COLO668 (cell line): ENCODE results near the gene SERPING1.

Experiments
- DNase-seq: peaks from one replicate; lab custom pipeline; 2025; ENCODE audit not compliant: unreplicated experiment; lab: John Stamatoyannopoulos, UW

Gene SERPING1

GRCh38 chr11:57597916-57598830 is 688 bp downstream of the SERPING1 start:
- no peak for DNase-seq

DNA sequence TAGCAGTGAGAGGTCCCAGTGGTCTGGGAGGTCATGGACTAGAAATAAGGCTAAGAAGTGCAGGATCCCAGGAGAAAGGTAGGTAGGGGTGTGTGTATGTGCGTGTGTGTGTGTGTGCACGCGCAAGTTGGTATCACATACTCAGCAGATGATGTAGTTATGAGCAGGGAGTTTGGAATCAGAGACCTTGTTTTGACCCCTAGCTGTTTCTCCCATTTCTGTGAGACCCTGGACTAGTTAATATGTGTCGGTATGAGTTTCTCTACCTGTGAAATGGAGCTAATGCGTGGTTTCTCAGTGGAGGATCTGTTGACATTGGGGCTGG is 1.3 kb downstream of the SERPING1 start:
- DNase-seq = no peak

DNA sequence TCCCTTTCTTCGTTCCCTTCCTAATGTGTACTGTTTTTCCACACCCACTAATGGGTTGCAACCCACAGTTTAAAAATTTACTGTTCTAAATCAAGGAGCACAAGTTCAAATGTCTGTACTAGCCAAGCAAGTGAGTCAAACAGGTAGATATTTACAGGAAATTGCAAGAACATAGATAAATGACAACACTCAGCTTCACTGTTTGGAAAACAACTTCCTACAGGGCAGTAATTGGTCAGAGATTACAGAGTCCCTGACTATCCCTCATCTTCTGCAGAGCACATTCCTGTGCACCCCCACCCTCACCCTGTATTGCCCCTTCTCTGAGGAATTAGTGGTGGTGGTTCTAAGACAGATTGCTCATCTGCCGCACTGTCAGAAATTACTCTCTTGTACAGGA is 1.9 kb downstream of the SERPING1 start:
- no peak for DNase-seq

DNA sequence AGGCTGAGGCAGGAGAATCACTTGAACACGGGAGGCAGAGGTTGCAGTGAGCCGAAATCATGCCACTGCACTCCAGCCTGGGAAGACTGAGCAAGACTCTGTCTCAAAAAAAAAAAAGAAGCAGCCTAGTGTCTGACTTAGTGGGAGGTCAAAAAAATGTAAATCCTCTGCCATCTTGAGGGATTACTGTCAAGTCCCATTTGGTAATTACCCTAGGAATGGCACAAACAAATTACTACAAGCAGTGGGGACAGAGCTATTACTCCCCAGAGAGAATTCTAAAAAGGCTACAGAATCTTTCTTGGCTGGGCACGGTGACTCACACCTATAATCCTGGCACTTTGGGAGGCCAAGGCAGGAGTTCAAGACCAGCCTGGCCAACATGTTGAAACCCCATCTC is 3.8 kb downstream of the SERPING1 start:
- no peak for DNase-seq

GRCh38 chr11:57604296-57605027 is 7.0 kb downstream of the SERPING1 start:
- no peak for DNase-seq

- DNase-seq = no peak
Measured at GRCh38 chr11:57605028-57605420, 7.5 kb downstream of the SERPING1 start.

- no peak for DNase-seq
Measured at GRCh38 chr11:57610170-57610569, 12.7 kb downstream of the SERPING1 start.

GRCh38 chr11:57614234-57614772 is 16.8 kb downstream of the SERPING1 start:
- DNase-seq = no peak

GRCh38 chr11:57615308-57615707 is 17.8 kb downstream of the SERPING1 start:
- no peak for DNase-seq

GRCh38 chr11:57616595-57616994 is 19.1 kb downstream of the SERPING1 start:
- no peak for DNase-seq

DNA sequence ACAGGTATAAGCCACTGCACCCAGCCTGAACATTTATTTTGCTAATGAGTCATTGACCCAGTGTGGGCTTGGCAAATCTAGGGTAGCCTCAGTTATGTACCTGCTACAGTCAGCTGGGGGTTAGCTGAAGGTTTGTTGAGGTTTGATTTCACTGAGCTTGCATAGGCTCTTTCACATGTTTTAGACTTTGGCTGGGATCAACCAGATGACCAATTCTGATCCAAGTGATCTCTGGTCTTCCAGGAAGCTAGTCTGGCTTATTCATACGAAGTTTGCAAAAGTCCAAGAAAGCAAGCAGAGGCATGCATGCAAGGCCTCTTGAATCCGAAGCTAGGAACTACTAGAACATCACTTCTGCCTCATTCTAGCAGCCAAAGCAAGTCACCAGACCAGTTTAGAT is 21.0 kb downstream of the SERPING1 start:
- no peak for DNase-seq

GRCh38 chr11:57619331-57619730 is 21.8 kb downstream of the SERPING1 start:
- DNase-seq = no peak

- DNase-seq = no peak
Measured at GRCh38 chr11:57620467-57620866, 23.0 kb downstream of the SERPING1 start.

DNA sequence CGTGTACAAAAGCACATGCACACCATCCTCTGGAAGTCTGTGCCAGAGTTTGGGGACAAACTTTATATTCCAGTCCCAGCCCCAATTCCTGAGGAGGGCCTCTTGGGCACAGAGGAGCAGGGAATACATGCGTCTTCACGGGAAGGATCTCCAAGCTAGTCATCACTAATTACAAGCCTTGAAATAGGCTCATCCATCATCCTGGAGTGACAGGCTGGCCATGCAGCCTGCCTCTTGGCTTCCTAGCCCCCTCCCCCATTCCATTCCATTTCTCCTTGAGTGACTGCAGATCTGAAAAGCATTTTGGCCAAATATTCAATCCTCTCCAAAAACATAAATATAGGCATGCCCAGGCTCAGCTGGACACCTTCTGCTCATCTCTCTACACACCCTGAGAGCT is 24.8 kb downstream of the SERPING1 start:
- no peak for DNase-seq

DNA sequence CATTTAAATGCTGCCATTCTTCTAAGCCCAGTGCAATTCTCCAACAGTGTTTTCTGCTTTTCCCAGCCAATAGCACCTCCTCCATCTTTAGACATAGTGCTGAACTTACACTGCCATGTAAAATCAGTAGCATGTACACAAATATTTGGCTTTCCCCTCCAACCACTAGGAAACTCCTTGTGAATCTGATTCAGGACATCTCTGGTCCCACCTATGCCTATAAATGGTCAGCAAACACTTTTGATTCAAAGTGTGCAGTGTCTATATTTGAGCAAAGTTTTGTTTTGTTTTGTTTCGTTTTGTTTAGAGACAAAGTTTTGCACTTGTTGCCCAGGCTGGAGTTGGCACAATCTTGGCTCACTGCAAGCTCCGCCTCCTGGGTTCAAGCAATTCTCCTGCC is 27.4 kb downstream of the SERPING1 start:
- no peak for DNase-seq

GRCh38 chr11:57626895-57627294 is 29.4 kb downstream of the SERPING1 start:
- DNase-seq = no peak

DNA sequence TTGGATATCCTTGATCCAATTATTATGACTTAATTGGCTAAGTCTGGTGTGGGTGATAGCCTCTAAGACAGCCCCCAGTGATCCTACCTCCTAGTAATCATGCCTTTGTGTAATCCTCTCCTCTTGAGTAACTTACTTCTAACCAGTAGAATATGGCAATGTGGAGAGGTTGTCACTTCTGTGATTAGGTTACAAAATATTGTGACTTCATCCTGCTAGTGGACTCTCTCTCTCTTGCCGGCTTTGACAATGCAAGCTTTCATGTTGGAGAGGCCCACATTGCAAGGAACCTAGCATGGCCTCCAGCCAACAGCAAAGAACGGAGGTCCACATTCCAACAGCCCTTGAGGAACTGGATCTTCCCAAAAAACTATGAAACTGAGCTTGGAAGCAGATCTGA is 32.7 kb downstream of the SERPING1 start:
- no peak for DNase-seq

DNA sequence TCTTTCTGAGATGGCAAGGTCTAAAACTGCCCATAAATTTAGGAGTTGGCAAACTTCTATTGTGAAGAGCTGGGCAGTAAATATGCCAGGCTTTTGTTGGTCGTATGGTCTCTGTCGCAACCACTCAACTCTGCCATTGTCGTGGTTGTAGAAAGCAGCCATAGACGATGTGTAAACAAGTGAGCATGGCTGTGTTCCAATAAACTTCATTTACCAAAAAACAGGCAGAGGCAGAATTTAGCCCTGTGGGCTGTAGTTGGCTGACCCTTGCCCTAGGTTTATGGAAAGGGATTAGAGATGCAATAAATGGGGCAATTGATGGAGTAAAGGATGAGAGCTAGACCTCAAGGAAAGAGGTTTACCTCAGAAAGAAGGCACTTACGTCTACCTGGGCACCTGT is 34.6 kb downstream of the SERPING1 start:
- no peak for DNase-seq

GRCh38 chr11:57633394-57634070 is 36.0 kb downstream of the SERPING1 start:
- no peak for DNase-seq

DNA sequence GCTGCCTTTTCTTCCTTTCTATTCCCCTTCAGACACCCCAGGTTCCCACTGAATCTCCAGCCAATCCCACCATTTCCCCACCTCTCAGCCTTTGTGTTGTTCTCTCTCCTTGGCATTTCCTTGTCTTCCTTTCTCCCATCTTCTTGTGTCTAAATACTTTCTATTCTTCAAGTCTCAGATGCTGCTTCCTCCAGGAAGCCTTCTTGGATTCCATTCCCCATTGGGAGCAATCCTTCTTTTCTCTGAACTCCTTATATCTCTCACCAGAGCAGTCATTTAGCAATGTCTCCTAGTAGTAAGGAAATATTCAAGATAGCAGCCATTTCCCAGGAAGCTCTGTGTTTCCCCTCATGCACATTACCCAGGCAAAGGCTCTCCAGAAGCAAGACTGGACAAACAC is 36.8 kb downstream of the SERPING1 start:
- no peak for DNase-seq

- DNase-seq = no peak
Measured at GRCh38 chr11:57635246-57635645, 37.8 kb downstream of the SERPING1 start.

- DNase-seq = no peak
Measured at GRCh38 chr11:57637626-57638004, 40.1 kb downstream of the SERPING1 start.
